K562 (cell line): ENCODE measurements around the gene NARF. TPM values are rescaled to one million over a fixed set of nuclear protein-coding genes. Genes with fewer than 3 reads are reported as not detected.
A peak's percentile ranks its signal among the peaks of the same experiment; 100 is the strongest.

Experiments
- ATAC-seq: fragments of 200-7000 bp; cut with Tn5 transposase; 3 replicates; pipeline ENCODE4 v1.9.1; 2020; ENCODE audit warnings: moderate library complexity
- BruUV-seq: library from RNA; stranded (reverse); fragments of 400-500 nt; replicated peaks from 2 replicates; lab custom pipeline; 2021; lab: Mats Ljungman, UMichigan
- CTCF ChIA-PET: fragments of 300-600 bp; formaldehyde crosslinking; extraction: SDS; loops from one replicate; lab custom pipeline; 2021; ENCODE audit warnings: low intra/inter-chr PET ratio; lab: Yijun Ruan, JAX
- POLR2A ChIA-PET: fragments of 300-600, 350-650 bp; sonication (Branson Sonifier 250); formaldehyde crosslinking; extraction: SDS; loops from one replicate; lab custom pipeline; 2021; ENCODE audit warnings: antibody characterized with exemption, inconsistent platforms; lab: Yijun Ruan, JAX
- DNase-seq, 4 experiments: peaks; one replicate each; pipeline versions ENCODE4 v3.0.0 to v3.0.0-alpha.2; 2011 to 2018; ENCODE audit warnings: low spot score in 3 of 4, mixed read lengths in 3 of 4; ENCODE audit errors: extremely low read depth in 1 of 4
- FAIRE-seq: peaks from 2 replicates; lab custom pipeline; 2011; peaks lifted over from hg19 to GRCh38; lab: Jason Lieb, UNC
- H2AFZ ChIP-seq: 2 replicates; pipeline ENCODE4 v1.6.0; 2011; ENCODE audit warnings: low read depth, low read length, control low read depth, inconsistent platforms
- H3K27ac ChIP-seq: fragments of 200-600 bp; 3 replicates; pipeline ENCODE4 v1.8.0; 2011; ENCODE audit warnings: low read depth, mild to moderate bottlenecking, control low read depth, inconsistent platforms, low read length, moderate library complexity, mixed read lengths; ENCODE audit errors: extremely low read depth
- H3K27me3 ChIP-seq, 2 experiments: fragments of 300-600 bp in 1 of 2; 2 replicates in 1 of 2; 3 replicates in 1 of 2; pipeline versions ENCODE4 v1.6.0 to v1.8.0; 2011; ENCODE audit warnings: inconsistent platforms in 2 of 2, low read length in 2 of 2, mild to moderate bottlenecking in 1 of 2, mixed read lengths in 1 of 2, moderate library complexity in 1 of 2; ENCODE audit not compliant: control insufficient read depth in 2 of 2, insufficient read depth in 2 of 2
- H3K36me3 ChIP-seq: fragments of 300-600 bp; 3 replicates; pipeline ENCODE4 v1.8.0; 2011; ENCODE audit warnings: mild to moderate bottlenecking, low read length, inconsistent platforms; ENCODE audit not compliant: control insufficient read depth, insufficient read depth
- H3K4me1 ChIP-seq, 2 experiments: fragments of 200-600 bp in 1 of 2; replicated peaks in 1 of 2; 2 replicates in 1 of 2; 3 replicates in 1 of 2; pipeline versions ENCODE4 v1.5.1 to v1.8.0; 2011; ENCODE audit warnings: inconsistent platforms in 2 of 2, low read length in 2 of 2, mild to moderate bottlenecking in 1 of 2, mixed read lengths in 1 of 2, moderate library complexity in 1 of 2; ENCODE audit not compliant: control insufficient read depth in 2 of 2, insufficient read depth in 2 of 2
- H3K4me2 ChIP-seq: 2 replicates; pipeline ENCODE4 v1.6.1; 2011; ENCODE audit warnings: low read length, control low read depth, inconsistent platforms, mixed read lengths; ENCODE audit not compliant: insufficient read depth
- H3K4me3 ChIP-seq: fragments of 200-600 bp; sonication (generic), shearing (Covaris generic); 2 replicates; pipeline ENCODE4 v1.5.1; 2016; ENCODE audit warnings: control low read depth, inconsistent platforms
- H3K79me2 ChIP-seq: fragments of 200-600 bp; 3 replicates; pipeline ENCODE4 v1.8.0; 2011; ENCODE audit warnings: low read length, inconsistent platforms; ENCODE audit not compliant: control insufficient read depth, insufficient read depth
- H3K9ac ChIP-seq, 2 experiments: 2 replicates each; pipeline versions ENCODE4 v1.6.0 to v1.6.1; 2011; ENCODE audit warnings: low read depth in 2 of 2, low read length in 2 of 2, control low read depth in 1 of 2, inconsistent platforms in 1 of 2, mild to moderate bottlenecking in 1 of 2, mixed read lengths in 1 of 2; ENCODE audit not compliant: insufficient read depth in 1 of 2
- H3K9me1 ChIP-seq: one replicate; pipeline ENCODE4 v1.6.0; 2011; ENCODE audit warnings: inconsistent platforms, mild to moderate bottlenecking, low read length, moderate library complexity; ENCODE audit not compliant: control insufficient read depth, insufficient read depth
- H3K9me3 ChIP-seq: replicated peaks from 2 replicates; pipeline ENCODE4 v1.5.1; 2011; ENCODE audit warnings: low read depth, low read length, inconsistent platforms; ENCODE audit not compliant: control insufficient read depth, insufficient read depth
- H4K20me1 ChIP-seq: replicated peaks from 2 replicates; pipeline ENCODE4 v1.6.1; 2011; ENCODE audit warnings: low read length, inconsistent platforms, mixed read lengths; ENCODE audit not compliant: control insufficient read depth, insufficient read depth
- BHLHE40 ChIP-seq: IDR thresholded peaks from 2 replicates; pipeline ENCODE4 v1.6.1; 2011; ENCODE audit warnings: low read length, improper control_type of control experiment
- CREM ChIP-seq: IDR thresholded peaks from 2 replicates; pipeline ENCODE4 v1.6.1; 2014; ENCODE audit warnings: antibody characterized with exemption, low read depth
- MAZ ChIP-seq, 2 experiments: fragments of 450-650 bp in 1 of 2; sonication (generic) in 1 of 2; formaldehyde crosslinking; IDR thresholded peaks in 1 of 2; conservative IDR thresholded peaks in 1 of 2; 2 replicates each; pipeline versions ENCODE4 v1.4.0 to v1.5.0; 2020; ENCODE audit warnings: mild to moderate bottlenecking in 1 of 2, missing genetic modification reagents in 1 of 2
- MLLT1 ChIP-seq, 2 experiments: fragments of 450-650 bp; IDR thresholded peaks; 2 replicates each; pipeline ENCODE4 v1.6.1; 2016
- SMAD2 ChIP-seq: fragments of 150-350 bp; IDR thresholded peaks from 2 replicates; pipeline ENCODE4 v1.6.1; 2014; ENCODE audit warnings: low read depth, mild to moderate bottlenecking, low read length
- SMAD4 ChIP-seq: fragments of 250-450 bp; sonication (Bioruptor Pico); conservative IDR thresholded peaks from 2 replicates; pipeline ENCODE4 v1.8.0; 2021; ENCODE audit warnings: inconsistent platforms, mild to moderate bottlenecking, moderate library complexity
- TAF1 ChIP-seq: IDR thresholded peaks from 2 replicates; pipeline ENCODE4 v1.6.1; 2011; ENCODE audit warnings: mild to moderate bottlenecking, low read length, moderate library complexity; ENCODE audit not compliant: insufficient read depth, control insufficient read depth, severe bottlenecking; ENCODE audit errors: extremely low read depth
- YY1 ChIP-seq, 3 experiments: IDR thresholded peaks; 2 replicates each; pipeline ENCODE4 v1.6.1; 2011; ENCODE audit warnings: low read length in 2 of 3, mild to moderate bottlenecking in 2 of 3, moderate library complexity in 2 of 3, borderline replicate concordance in 1 of 3, control low read depth in 1 of 3, low read depth in 1 of 3; ENCODE audit not compliant: insufficient read depth in 3 of 3, insufficient replicate concordance in 2 of 3, control insufficient read depth in 1 of 3, insufficient read length in 1 of 3; ENCODE audit errors: extremely low read depth in 1 of 3
- ZC3H8 ChIP-seq: fragments of 450-650 bp; IDR thresholded peaks from 2 replicates; pipeline ENCODE4 v1.6.1; 2017
- ZNF592 ChIP-seq: fragments of 450-650 bp; IDR thresholded peaks from 2 replicates; pipeline ENCODE4 v1.6.1; 2017; ENCODE audit warnings: antibody characterized with exemption, mild to moderate bottlenecking
- ZNF740 ChIP-seq, 3 experiments: fragments of 200-800 bp in 1 of 3; sonication (Bioruptor generic) in 1 of 3; sonication (generic) in 1 of 3; formaldehyde crosslinking in 1 of 3; IDR thresholded peaks; 2 replicates each; pipeline versions ENCODE4 v1.6.1 to v1.8.0; 2016 to 2022; ENCODE audit warnings: mild to moderate bottlenecking in 2 of 3, missing compliant biosample characterization in 2 of 3, missing genetic modification characterization in 2 of 3, missing genetic modification reagents in 1 of 3
- WGBS: fragments of 100-300 bp; shearing (Covaris generic); methylation state at CpG from one replicate; pipeline ENCODE4 v1.1.6; 2016; ENCODE audit warnings: low coverage, mixed read lengths; ENCODE audit not compliant: insufficient coverage; ENCODE audit errors: missing lambda C conversion rate; 5-methylcytosine and 5-hydroxymethylcytosine counted together
- in situ Hi-C: fragments of 300-500 bp; cut with MboI; formaldehyde crosslinking; loops from 4 replicates; pipeline ENCODE4 v1.15.0; 2018; ENCODE audit warnings: inconsistent platforms, mixed read lengths
- intact Hi-C: fragments of 100-400 bp; cut with micrococcal nuclease; formaldehyde crosslinking; loops from 2 replicates; pipeline ENCODE4 v1.14.2; 2022
- polyA plus RNA-seq, 8 experiments: library from polyadenylated mRNA; depleted of rRNA in 4 of 8; stranded (reverse) in 5 of 8; unstranded in 3 of 8; fragments of >200 nt; fragmentation: Nextera tagmentation in 2 of 8; fragmentation: Illumina TruSeq in 1 of 8; extraction: Ambion mirVana in 2 of 8; extraction: Trizol in 1 of 8; gene quantifications; 2 replicates each; pipeline versions ENCODE4 v1.2.1 to v1.2.3, GENCODE V29; 2011 to 2014; ENCODE audit warnings: inconsistent platforms in 1 of 8, missing spikeins in 1 of 8
- total RNA-seq, 7 experiments: library from RNA; depleted of rRNA in 6 of 7; stranded (reverse); fragments of >200 nt in 6 of 7; fragmentation: Illumina TruSeq in 2 of 7; extraction: Trizol in 2 of 7; gene quantifications; 2 replicates each; pipeline versions ENCODE4 v1.2.1 to v1.2.3, GENCODE V29; 2011 to 2021; ENCODE audit warnings: low replicate concordance in 1 of 7

Gene NARF
- total and polyA plus RNA-seq, 9 of the 15 experiments (the other 6 are each of a cell fraction or from before 2014, with no cell fraction given): 60.4 to 423 (median 132) TPM

GRCh38 chr17:82418001-82418986, 40.2 kb upstream of the NARF start, which contains the start of the genes HEXD and OGFOD3:
Gene HEXD (plus strand): TSS chr17:82418347. CDS start chr17:82419800, 1,453 bp downstream.
Gene OGFOD3 (minus strand): TSS chr17:82418586. CDS start chr17:82418485, 101 bp downstream.
- DNase-seq (peak; percentile 91 to 100 (median 100)), ATAC-seq (peak; percentile 85), FAIRE-seq (no peak)
- POLR2A ChIA-PET: interaction anchor here (0.6 to 1.1 kb wide), 4 partner anchors 30 to 538 kb away, joined by 4 read pairs; no protein-coding TSS in a partner anchor
- H3K27ac ChIP-seq: peak within 1 kb of the TSS; percentile 92
- H4K20me1 ChIP-seq: peaks cover 15% of the 10 kb centered on the region
- peaks cover 12% of the 10 kb centered on the region; the same call in 2 of the 3 replicates for H3K36me3 ChIP-seq
- peak within 1 kb of the TSS; percentile 83 to 96 for H3K9ac ChIP-seq
- H3K9me3 ChIP-seq: no peaks in the 10 kb centered on the region
- peaks cover 8 to 19% of the 10 kb centered on the region in 2 experiments for H3K4me1 ChIP-seq
- no TSS peak for BruUV-seq
- peak within 1 kb of the TSS; percentile 100 for H2AFZ ChIP-seq
- H3K9me1 ChIP-seq: no peaks in the 10 kb centered on the region
- peaks cover 25% of the 10 kb centered on the region for H3K79me2 ChIP-seq
- CTCF ChIA-PET: no interaction called here
- H3K4me2 ChIP-seq: peak within 1 kb of the TSS; percentile 97
- in situ Hi-C loops: no loop called here
- H3K27me3 ChIP-seq: no peaks in the 10 kb centered on the region
- peak within 1 kb of the TSS; percentile 90 for H3K4me3 ChIP-seq
- intact Hi-C loops: loop anchor here (1.0 to 10.0 kb wide), 2 partner anchors 76 to 137 kb away; no protein-coding TSS in a partner anchor
- under 1% methylated on average over 55 of the region's 108 CpGs for WGBS
- peak; percentile 91 to 99 for TF ChIP-seq MAZ (CRISPR knock-in tag; conservative IDR thresholded peaks at IDR 0.05 in 1 of 2, IDR thresholded peaks at IDR 0.05 in 1 of 2)
- peak; percentile 75 for TF ChIP-seq TAF1
- TF ChIP-seq MLLT1 (IDR thresholded peaks at IDR 0.05): peak in 1 of 2 experiments; percentile 98; a peak in 2 of 4 replicates
- no peak for TF ChIP-seq SMAD2
- TF ChIP-seq CREM: peak; percentile 79
- TF ChIP-seq YY1 (IDR thresholded peaks at IDR 0.05; ENCODE audit: borderline replicate concordance in 1 of 3, control insufficient read depth in 1 of 3, extremely low read depth in 1 of 3, insufficient read depth in 3 of 3, insufficient read length in 1 of 3, insufficient replicate concordance in 2 of 3, low read depth in 1 of 3, low read length in 2 of 3): peak in 2 of 3 experiments; percentile 83 to 89
- TF ChIP-seq ZNF592: 0 out of 2 replicates have a peak, but pooled peaks have one; percentile 52
- peak; percentile 47; the same call in 1 of the 2 replicates for TF ChIP-seq BHLHE40
- peak; percentile 93 for TF ChIP-seq ZNF740 (CRISPR knock-in tag; IDR thresholded peaks at IDR 0.05)
- TF ChIP-seq ZNF740 (tag; IDR thresholded peaks at IDR 0.05): peak in 1 of 2 experiments; percentile 97; a peak in 2 of 4 replicates
- no peak for TF ChIP-seq ZC3H8
- peak; percentile 86 for TF ChIP-seq SMAD4
